PFSK-1 (cell line): ENCODE measurements around the gene MAEA.

Experiments
- POLR2AphosphoS5 ChIP-seq: IDR thresholded peaks from 2 replicates; pipeline ENCODE4 v1.6.1; 2012; ENCODE audit warnings: low read depth, mild to moderate bottlenecking, control low read depth, low read length, moderate library complexity
- SIN3A ChIP-seq: IDR thresholded peaks from 2 replicates; pipeline ENCODE4 v1.6.1; 2012; ENCODE audit warnings: mild to moderate bottlenecking, low read length, moderate library complexity, borderline replicate concordance; ENCODE audit not compliant: insufficient read depth
- TF ChIP-seq, protein P1 (sequence below), 2 experiments: IDR thresholded peaks; 2 replicates each; pipeline versions ENCODE4 v1.6.1 to v1.8.0; 2011 to 2012; ENCODE audit warnings: low read depth in 2 of 2, low read length in 2 of 2, control low read depth in 1 of 2, inconsistent platforms in 1 of 2, mild to moderate bottlenecking in 1 of 2, moderate library complexity in 1 of 2; ENCODE audit not compliant: insufficient read depth in 1 of 2

DNA sequence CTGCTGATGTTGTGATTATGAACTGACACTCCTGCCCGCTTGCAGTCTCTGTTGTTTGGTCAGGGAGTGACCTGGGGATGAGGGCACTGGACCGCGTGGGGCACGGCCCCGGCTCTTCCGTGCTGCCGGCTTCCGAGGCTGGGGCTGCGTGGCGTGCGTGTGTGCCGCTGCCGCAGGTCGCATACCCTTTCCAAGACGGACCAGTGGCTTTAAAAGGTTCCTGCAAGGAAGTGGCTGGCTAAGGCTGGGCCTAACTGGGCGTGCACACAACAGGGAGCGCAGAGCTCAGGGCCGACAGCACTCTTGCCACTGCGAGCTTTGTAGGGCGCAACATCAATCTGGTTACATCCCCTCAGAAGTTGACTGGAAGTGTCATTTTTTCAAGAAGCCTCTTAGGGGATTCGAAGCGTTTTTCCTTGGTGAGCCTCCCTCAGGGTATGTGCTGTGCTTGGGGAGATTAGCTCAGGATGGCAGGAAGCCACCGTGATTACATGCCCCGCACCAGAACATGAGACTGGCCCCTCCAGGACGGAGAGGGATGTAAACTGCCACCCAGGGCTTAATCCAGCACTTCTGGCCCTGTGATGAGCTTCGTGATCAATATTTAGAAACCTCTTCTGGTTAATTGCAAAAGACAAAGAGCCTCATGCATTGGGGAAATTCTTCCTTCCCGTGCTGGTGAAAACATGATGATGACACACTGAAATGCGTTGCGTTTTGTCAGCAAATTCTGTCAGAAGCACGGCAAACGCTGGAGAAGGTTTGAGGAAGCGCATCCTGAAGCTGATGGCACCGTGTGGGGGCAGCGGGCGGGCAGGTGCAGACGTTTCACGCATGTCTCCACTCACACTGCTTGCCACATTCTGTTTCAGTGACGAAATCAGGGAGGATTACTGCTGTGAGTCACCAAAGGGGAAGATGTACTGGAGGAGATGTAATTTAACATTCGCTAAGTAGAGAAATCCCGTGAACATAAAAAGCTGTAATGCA is 11.1 kb downstream of the MAEA start:
- TF ChIP-seq, protein P1, sequence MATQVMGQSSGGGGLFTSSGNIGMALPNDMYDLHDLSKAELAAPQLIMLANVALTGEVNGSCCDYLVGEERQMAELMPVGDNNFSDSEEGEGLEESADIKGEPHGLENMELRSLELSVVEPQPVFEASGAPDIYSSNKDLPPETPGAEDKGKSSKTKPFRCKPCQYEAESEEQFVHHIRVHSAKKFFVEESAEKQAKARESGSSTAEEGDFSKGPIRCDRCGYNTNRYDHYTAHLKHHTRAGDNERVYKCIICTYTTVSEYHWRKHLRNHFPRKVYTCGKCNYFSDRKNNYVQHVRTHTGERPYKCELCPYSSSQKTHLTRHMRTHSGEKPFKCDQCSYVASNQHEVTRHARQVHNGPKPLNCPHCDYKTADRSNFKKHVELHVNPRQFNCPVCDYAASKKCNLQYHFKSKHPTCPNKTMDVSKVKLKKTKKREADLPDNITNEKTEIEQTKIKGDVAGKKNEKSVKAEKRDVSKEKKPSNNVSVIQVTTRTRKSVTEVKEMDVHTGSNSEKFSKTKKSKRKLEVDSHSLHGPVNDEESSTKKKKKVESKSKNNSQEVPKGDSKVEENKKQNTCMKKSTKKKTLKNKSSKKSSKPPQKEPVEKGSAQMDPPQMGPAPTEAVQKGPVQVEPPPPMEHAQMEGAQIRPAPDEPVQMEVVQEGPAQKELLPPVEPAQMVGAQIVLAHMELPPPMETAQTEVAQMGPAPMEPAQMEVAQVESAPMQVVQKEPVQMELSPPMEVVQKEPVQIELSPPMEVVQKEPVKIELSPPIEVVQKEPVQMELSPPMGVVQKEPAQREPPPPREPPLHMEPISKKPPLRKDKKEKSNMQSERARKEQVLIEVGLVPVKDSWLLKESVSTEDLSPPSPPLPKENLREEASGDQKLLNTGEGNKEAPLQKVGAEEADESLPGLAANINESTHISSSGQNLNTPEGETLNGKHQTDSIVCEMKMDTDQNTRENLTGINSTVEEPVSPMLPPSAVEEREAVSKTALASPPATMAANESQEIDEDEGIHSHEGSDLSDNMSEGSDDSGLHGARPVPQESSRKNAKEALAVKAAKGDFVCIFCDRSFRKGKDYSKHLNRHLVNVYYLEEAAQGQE (IDR thresholded peaks at IDR 0.05; ENCODE audit: insufficient read depth in 1 of 2, low read depth in 2 of 2, low read length in 2 of 2): no peak
- TF ChIP-seq POLR2AphosphoS5 (no peak), SIN3A (no peak)
